Esophagus squamous epithelium (tissue), 5 donors: ENCODE results near the gene FOXP1. TPM values are rescaled to one million over a fixed set of nuclear protein-coding genes. Genes with fewer than 3 reads are reported as not detected.
A peak's percentile ranks its signal among the peaks of the same experiment; 100 is the strongest.

ENCODE experiments used
- DNase-seq: peaks from one replicate; lab custom pipeline; 2025; lab: John Stamatoyannopoulos, UW
- H3K27ac ChIP-seq, 4 donors: fragments of 200-600 bp; sonication (generic); one replicate each; pipeline ENCODE4 v1.5.1; 2016 to 2019; ENCODE audit warnings: mild to moderate bottlenecking in 1 of 4
- H3K27me3 ChIP-seq, 4 donors: fragments of 200-600 bp; sonication (generic); 1 replicate in 3 of 4; 2 replicates in 1 of 4; pipeline versions ENCODE4 v1.5.1 to v1.6.0; 2017 to 2021; ENCODE audit warnings: antibody characterized with exemption in 1 of 4
- H3K36me3 ChIP-seq, 3 donors: fragments of 200-600 bp; sonication (generic); one replicate each; pipeline ENCODE4 v1.5.1; 2016 to 2019
- H3K4me1 ChIP-seq, 3 donors: fragments of 200-600 bp; sonication (generic); one replicate each; pipeline ENCODE4 v1.5.1; 2017 to 2019
- H3K4me3 ChIP-seq, 4 donors: fragments of 200-600 bp; sonication (generic); 1 replicate in 3 of 4; 2 replicates in 1 of 4; pipeline ENCODE4 v1.5.1; 2016 to 2019; ENCODE audit warnings: mild to moderate bottlenecking in 2 of 4, moderate library complexity in 1 of 4
- H3K9me3 ChIP-seq, 3 donors: fragments of 200-600 bp; sonication (generic); one replicate each; pipeline ENCODE4 v1.5.1; 2016 to 2019
- CTCF ChIP-seq, 6 experiments: fragments of 450-650 bp in 4 of 6; fragments of 200-600 bp in 2 of 6; sonication (generic) in 2 of 6; IDR thresholded peaks; one replicate each; pipeline ENCODE4 v1.5.1; 2016 to 2019; ENCODE audit warnings: antibody characterized with exemption in 6 of 6, mild to moderate bottlenecking in 4 of 6, moderate library complexity in 4 of 6
- POLR2A ChIP-seq, 4 donors: fragments of 450-650 bp; IDR thresholded peaks; one replicate each; pipeline ENCODE4 v1.6.1; 2017; ENCODE audit warnings: antibody characterized with exemption in 4 of 4, mild to moderate bottlenecking in 4 of 4, moderate library complexity in 3 of 4
- whole genome bisulfite sequencing, 2 donors: methylation state at CpG; one replicate each; pipeline ENCODE4 v1.1.5; 2018; 5-methylcytosine and 5-hydroxymethylcytosine counted together
- intact Hi-C: fragments of 100-400 bp; cut with DNase I; formaldehyde crosslinking; loops from one replicate; pipeline ENCODE4 v1.15.0; 2022
- total RNA-seq, 4 donors: library from RNA; depleted of rRNA; stranded (reverse); fragments of >200 nt; gene quantifications; one replicate each; pipeline ENCODE4 v1.1.0, GENCODE V29; 2016
- donor health status: DM: yes; HTN: yes; CAD: no.

FOXP1 gene
- total RNA-seq, 4 donors from 2014 or later, result 49.1 to 124 (median 61.1) TPM

- Histone ChIP-seq H3K27me3 (no peaks in the 10 kb centered on the region), H3K27ac (no peak overlapping the region), H3K4me1 (peaks cover 0 to 36% (median 5%) of the 10 kb centered on the region in 3 donors), H3K9me3 (no peaks in the 10 kb centered on the region), H3K4me3 (no peak overlapping the region), H3K36me3 (no peaks in the 10 kb centered on the region)
- WGBS, 2 donors, result 93 to 98% methylated on average over 5 of the region's 5 CpGs
- no peak for DNase-seq
- intact Hi-C loops, result no loop called here
- TF ChIP-seq CTCF (IDR thresholded peaks at IDR 0.05), result no peak
- TF ChIP-seq POLR2A (IDR thresholded peaks at IDR 0.05), result no peak
Observed at GRCh38 chr3:71138410-71138809, 445.1 kb downstream of the FOXP1 start.

GRCh38 chr3:71136276-71136675, 447.3 kb downstream of the FOXP1 start:
- intact Hi-C loops, result no loop called here
- H3K36me3 ChIP-seq, result no peaks in the 10 kb centered on the region
- peak overlapping the region in 3 of 4 donors; percentile 16 to 94 (median 85) for H3K27ac ChIP-seq
- H3K4me3 ChIP-seq, result no peak overlapping the region
- peaks cover 10 to 40% (median 11%) of the 10 kb centered on the region in 3 donors for H3K4me1 ChIP-seq
- no peaks in the 10 kb centered on the region for H3K27me3 ChIP-seq
- 71 to 83% methylated on average over 2 of the region's 2 CpGs for WGBS, 2 donors
- no peak for DNase-seq
- no peaks in the 10 kb centered on the region for H3K9me3 ChIP-seq
- TF ChIP-seq CTCF (IDR thresholded peaks at IDR 0.05) (no peak), POLR2A (IDR thresholded peaks at IDR 0.05) (no peak)

GRCh38 chr3:71135373-71136088, 448.0 kb downstream of the FOXP1 start:
- no peak for DNase-seq
- Histone ChIP-seq H3K36me3 (no peaks in the 10 kb centered on the region), H3K4me1 (peaks cover 12 to 46% (median 14%) of the 10 kb centered on the region in 3 donors), H3K27ac (peak overlapping the region; percentile 26 to 94 (median 68)), H3K27me3 (no peaks in the 10 kb centered on the region), H3K4me3 (peak overlapping the region in 1 of 4 donors; percentile 34), H3K9me3 (no peaks in the 10 kb centered on the region)
- intact Hi-C loops, result no loop called here
- TF ChIP-seq CTCF (IDR thresholded peaks at IDR 0.05) (no peak), POLR2A (IDR thresholded peaks at IDR 0.05) (no peak)
- 66 to 68% methylated on average over 8 of the region's 8 CpGs for WGBS, 2 donors

GRCh38 chr3:71134521-71134920, 449.0 kb downstream of the FOXP1 start:
- Histone ChIP-seq H3K27ac (peak overlapping the region; percentile 12 to 94 (median 78)), H3K9me3 (no peaks in the 10 kb centered on the region), H3K4me1 (peaks cover 12 to 56% (median 14%) of the 10 kb centered on the region in 3 donors), H3K27me3 (no peaks in the 10 kb centered on the region), H3K4me3 (peak overlapping the region in 1 of 4 donors; percentile 12), H3K36me3 (no peaks in the 10 kb centered on the region)
- no peak for DNase-seq
- 60 to 74% methylated on average over 2 of the region's 2 CpGs for WGBS, 2 donors
- intact Hi-C loops, result no loop called here
- TF ChIP-seq CTCF (IDR thresholded peaks at IDR 0.05), result no peak

- Histone ChIP-seq H3K9me3 (no peaks in the 10 kb centered on the region), H3K27me3 (no peaks in the 10 kb centered on the region), H3K4me3 (no peak overlapping the region), H3K4me1 (peaks cover 12 to 63% (median 14%) of the 10 kb centered on the region in 3 donors), H3K27ac (peak overlapping the region in 3 of 4 donors; percentile 70 to 94 (median 85)), H3K36me3 (no peaks in the 10 kb centered on the region)
- WGBS, 2 donors, result 58 to 59% methylated on average over 4 of the region's 4 CpGs
- DNase-seq, result no peak
- intact Hi-C loops, result no loop called here
- no peak for TF ChIP-seq POLR2A (IDR thresholded peaks at IDR 0.05)
- TF ChIP-seq CTCF (IDR thresholded peaks at IDR 0.05), result no peak
Observed at GRCh38 chr3:71133865-71134264, 449.7 kb downstream of the FOXP1 start.
